Psoas muscle (tissue), 8 donors: ENCODE data around the gene PDLIM7. TPM values are rescaled to one million over a fixed set of nuclear protein-coding genes. Genes with fewer than 3 reads are reported as not detected.
"Not testable (repeated sequence)": the region's sequence is repeated elsewhere in the genome, so short reads cannot be mapped to it uniquely, and the experiment has no call there.

Experiments
- ATAC-seq, 4 donors: fragments of 200-7000 bp; cut with Tn5 transposase; one replicate each; pipeline ENCODE4 v1.9.1; 2020; ENCODE audit warnings: moderate library complexity in 3 of 4, mild to moderate bottlenecking in 2 of 4
- DNase-seq, 2 donors: peaks; one replicate each; pipeline ENCODE4 v3.0.0-alpha.2; 2020
- H3K27ac ChIP-seq: fragments of 200-600 bp; one replicate; pipeline ENCODE4 v1.8.0; 2022
- H3K27me3 ChIP-seq, 3 donors: fragments of 200-600 bp in 1 of 3; one replicate each; pipeline versions ENCODE4 v1.6.1 to v1.8.0; 2013 to 2022; ENCODE audit warnings: low read length in 2 of 3, mild to moderate bottlenecking in 2 of 3, moderate library complexity in 1 of 3; ENCODE audit not compliant: insufficient read depth in 3 of 3
- H3K36me3 ChIP-seq, 2 donors: fragments of 200-600 bp in 1 of 2; one replicate each; pipeline versions ENCODE4 v1.6.1 to v1.8.0; 2013 to 2022; ENCODE audit warnings: low read depth in 1 of 2, mild to moderate bottlenecking in 1 of 2, moderate library complexity in 1 of 2; ENCODE audit not compliant: insufficient read depth in 1 of 2
- H3K4me1 ChIP-seq: fragments of 200-600 bp; one replicate; pipeline ENCODE4 v1.8.0; 2022
- H3K4me3 ChIP-seq: fragments of 200-600 bp; one replicate; pipeline ENCODE4 v1.8.0; 2022; ENCODE audit warnings: mild to moderate bottlenecking
- H3K9me3 ChIP-seq: fragments of 200-600 bp; one replicate; pipeline ENCODE4 v1.8.0; 2022
- WGBS, 3 donors: extraction: QIAGEN DNeasy Blood & Tissue Kit; methylation state at CpG; one replicate each; pipeline versions ENCODE4 v1.1.6 to v1.1.7; 2013; 5-methylcytosine and 5-hydroxymethylcytosine counted together
- intact Hi-C, 2 donors: fragments of 100-400 bp; cut with DNase I; formaldehyde crosslinking; loops; one replicate each; pipeline versions ENCODE4 v1.11.0 to v1.14.2; 2022
- polyA plus RNA-seq, 3 donors: library from polyadenylated mRNA; stranded (reverse); fragments of 200-250 nt; gene quantifications; one replicate each; pipeline ENCODE4 v1.2.3, GENCODE V29; 2013
- total RNA-seq, 4 donors: library from RNA; stranded (reverse); fragmentation: NEBNext Ultra II Directional in 2 of 4; extraction: Animal tissue kit (Norgen Biotek cat#: 25700) in 2 of 4; gene quantifications; one replicate each; pipeline versions ENCODE4 v1.2.1 to v1.2.4, GENCODE V29; 2021 to 2023
- TF ChIP-seq, protein P1 (sequence below): fragments of 200-600 bp; IDR thresholded peaks from one replicate; pipeline ENCODE4 v1.8.0; 2022; ENCODE audit warnings: antibody characterized with exemption
- donor health status: healthy with polysubstance abuse.
- donor health status: DM: no; HTN: no; CAD: no; lungs with moderate emphysema.
- donor health status: Bipolar disorder and iron deficiency.
- donor health status: healthy.
- donor health status: DM: yes; HTN: yes; CAD: no.
- donor health status: DM: no; HTN: no; CAD: no.
- donor health status: DM: no; HTN: no; CAD: no.
- donor health status: DM: yes; HTN: yes; CAD: no.

Gene PDLIM7
- total and polyA plus RNA-seq, 7 donors = 134 to 254 (median 174) TPM

DNA sequence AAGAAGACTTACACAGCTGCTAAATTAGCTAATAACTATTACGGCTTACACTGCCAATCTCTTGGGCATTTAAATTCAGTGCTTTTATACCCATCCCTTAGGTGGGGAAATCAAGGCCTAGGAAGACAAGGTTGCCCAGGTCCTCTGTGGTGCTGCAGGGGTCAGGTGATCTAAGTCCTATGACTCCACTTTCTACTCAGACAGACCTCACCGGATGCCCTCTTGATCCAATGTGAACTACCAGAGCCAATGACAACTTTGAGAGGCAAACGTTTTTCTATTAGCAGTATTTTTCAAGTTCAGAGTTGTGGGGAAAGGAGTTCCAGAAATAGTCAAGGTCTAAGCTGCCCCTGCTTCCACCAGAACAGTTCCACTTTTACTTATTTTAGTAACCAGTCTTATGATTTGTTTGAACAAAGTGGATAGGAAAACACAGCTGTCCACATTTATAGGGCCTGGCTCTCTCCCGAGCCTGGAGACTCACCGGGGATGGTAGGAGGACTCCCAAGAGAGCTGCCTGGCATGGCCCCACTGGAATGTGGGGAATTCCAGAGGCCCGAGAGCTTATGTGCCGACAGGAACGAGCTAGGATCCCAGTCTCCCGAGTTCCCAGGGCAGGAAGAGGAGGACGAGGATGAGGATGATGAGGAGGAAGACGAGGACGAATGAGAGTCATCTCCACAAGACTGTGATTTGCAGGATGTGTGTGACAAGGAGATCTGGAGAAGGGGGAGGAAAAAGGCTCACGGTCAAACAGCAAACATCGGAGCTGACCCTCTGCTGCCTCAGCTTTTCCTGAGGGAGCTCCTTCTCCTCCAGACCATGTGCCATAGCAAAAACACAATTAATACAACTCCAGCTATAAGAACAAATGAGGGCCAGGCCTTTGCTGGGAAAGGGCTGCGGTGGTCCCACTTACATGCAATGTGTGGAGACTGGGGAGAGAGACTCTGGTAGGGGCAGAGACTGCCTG lies 40.3 kb upstream of the PDLIM7 start:
- Histone ChIP-seq H3K27me3 (no peaks in the 10 kb centered on the region), H3K4me3 (peak overlapping the region; percentile 16), H3K4me1 (peaks cover 85% of the 10 kb centered on the region), H3K9me3 (no peaks in the 10 kb centered on the region), H3K36me3 (peaks cover 4 to 54% of the 10 kb centered on the region in 2 donors), H3K27ac (peak overlapping the region; percentile 86)
- intact Hi-C loops = no loop called here
- DNase-seq = peak; percentile 53 to 73
- WGBS, 3 donors = 8 to 15% (median 11%) methylated on average over 15 of the region's 15 CpGs
- TF ChIP-seq, protein P1, sequence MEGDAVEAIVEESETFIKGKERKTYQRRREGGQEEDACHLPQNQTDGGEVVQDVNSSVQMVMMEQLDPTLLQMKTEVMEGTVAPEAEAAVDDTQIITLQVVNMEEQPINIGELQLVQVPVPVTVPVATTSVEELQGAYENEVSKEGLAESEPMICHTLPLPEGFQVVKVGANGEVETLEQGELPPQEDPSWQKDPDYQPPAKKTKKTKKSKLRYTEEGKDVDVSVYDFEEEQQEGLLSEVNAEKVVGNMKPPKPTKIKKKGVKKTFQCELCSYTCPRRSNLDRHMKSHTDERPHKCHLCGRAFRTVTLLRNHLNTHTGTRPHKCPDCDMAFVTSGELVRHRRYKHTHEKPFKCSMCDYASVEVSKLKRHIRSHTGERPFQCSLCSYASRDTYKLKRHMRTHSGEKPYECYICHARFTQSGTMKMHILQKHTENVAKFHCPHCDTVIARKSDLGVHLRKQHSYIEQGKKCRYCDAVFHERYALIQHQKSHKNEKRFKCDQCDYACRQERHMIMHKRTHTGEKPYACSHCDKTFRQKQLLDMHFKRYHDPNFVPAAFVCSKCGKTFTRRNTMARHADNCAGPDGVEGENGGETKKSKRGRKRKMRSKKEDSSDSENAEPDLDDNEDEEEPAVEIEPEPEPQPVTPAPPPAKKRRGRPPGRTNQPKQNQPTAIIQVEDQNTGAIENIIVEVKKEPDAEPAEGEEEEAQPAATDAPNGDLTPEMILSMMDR = no peak
- ATAC-seq = peak; percentile 44 to 65 (median 60)

DNA sequence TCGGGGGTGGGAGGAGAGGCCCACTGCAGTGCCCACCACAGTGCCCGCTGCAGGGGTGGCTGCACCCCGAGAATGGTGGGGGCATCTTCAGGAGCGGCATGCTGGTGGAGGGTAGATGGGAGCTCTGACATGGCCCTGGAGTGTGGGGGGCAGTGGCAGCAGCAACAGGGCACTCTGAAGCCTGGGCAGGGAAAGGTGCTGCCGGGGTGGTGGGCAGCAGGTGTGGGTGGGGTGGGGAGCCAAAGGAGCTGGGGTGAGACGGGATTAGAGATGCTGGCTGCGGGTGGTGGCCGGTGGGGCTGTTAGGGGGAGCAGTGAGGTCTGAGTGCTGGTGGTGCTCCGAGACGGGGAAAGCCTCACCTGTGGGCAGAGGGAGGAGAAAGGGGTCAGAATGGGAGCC lies 39.0 kb upstream of the PDLIM7 start:
- Histone ChIP-seq H3K4me1 (peaks cover 75% of the 10 kb centered on the region), H3K4me3 (no peak overlapping the region), H3K9me3 (no peaks in the 10 kb centered on the region), H3K27me3 (no peaks in the 10 kb centered on the region), H3K36me3 (peaks cover 2 to 62% of the 10 kb centered on the region in 2 donors), H3K27ac (peak overlapping the region; percentile 86)
- TF ChIP-seq, protein P1 = no peak
- DNase-seq (no peak), ATAC-seq (no peak)
- 86 to 88% (median 88%) methylated on average over 10 of the region's 10 CpGs for WGBS, 3 donors
- intact Hi-C loops = no loop called here

DNA sequence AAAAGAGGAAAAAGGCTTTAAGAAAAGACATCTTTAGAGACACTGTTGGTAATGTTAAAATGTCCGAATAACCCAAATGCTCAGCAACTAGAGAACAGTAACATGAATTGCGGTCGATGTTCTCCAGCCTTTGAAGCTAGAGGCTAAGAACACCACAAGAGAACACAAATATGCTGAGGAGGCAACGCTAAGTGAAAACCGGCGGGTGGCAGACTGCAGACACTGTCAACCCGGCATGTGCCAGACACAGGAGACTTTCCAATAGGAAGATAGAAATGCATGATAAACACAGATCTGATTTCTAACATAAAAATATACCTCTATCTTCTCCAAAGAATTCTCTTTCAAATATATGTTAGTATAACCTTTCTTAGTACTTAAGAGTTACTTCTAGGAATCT lies 37.7 kb upstream of the PDLIM7 start:
- intact Hi-C loops = no loop called here
- Histone ChIP-seq H3K36me3 (peaks cover 4 to 75% of the 10 kb centered on the region in 2 donors), H3K4me1 (peaks cover 64% of the 10 kb centered on the region)

DNA sequence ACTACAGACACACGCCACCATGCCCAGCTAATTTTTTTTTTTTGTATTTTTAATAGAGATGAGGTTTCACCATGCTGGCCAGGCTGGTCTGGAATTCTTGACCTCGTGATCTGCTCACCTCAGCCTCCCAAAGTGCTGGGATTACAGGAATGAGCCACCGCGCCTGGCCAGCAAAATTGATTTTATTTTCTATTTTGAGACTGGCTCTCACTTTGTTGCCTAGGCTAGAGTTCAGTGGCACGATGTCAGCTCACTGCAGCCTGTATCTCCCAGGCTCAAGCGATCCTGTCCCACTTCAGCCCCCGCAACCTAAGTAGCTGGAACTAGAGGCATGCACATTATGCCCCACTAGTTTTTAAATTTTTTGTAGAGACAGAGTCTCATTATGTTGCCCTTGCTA lies 37.0 kb upstream of the PDLIM7 start:
- H3K27me3 ChIP-seq, DNase-seq, intact Hi-C loops, H3K9me3 ChIP-seq, H3K4me3 ChIP-seq: not testable (repeated sequence)
- peaks cover 4 to 82% of the 10 kb centered on the region in 2 donors for H3K36me3 ChIP-seq
- ATAC-seq = peak in 1 of 4 donors; percentile 45
- H3K27ac ChIP-seq = peak overlapping the region; percentile 86
- peaks cover 57% of the 10 kb centered on the region for H3K4me1 ChIP-seq
- 20 to 61% (median 29%) methylated on average over 7 of the region's 7 CpGs for WGBS, 3 donors

More for the DNA sequence above, 37.7 kb upstream of the PDLIM7 start:
- Histone ChIP-seq H3K9me3 (no peaks in the 10 kb centered on the region), H3K27ac (peak overlapping the region; percentile 86), H3K27me3 (no peaks in the 10 kb centered on the region), H3K4me3 (no peak overlapping the region)
- TF ChIP-seq, protein P1 = no peak
- WGBS, 3 donors = 40 to 64% (median 44%) methylated on average over 7 of the region's 7 CpGs
- ATAC-seq = peak in 2 of 4 donors; percentile 25 to 40
- DNase-seq = no peak

DNA sequence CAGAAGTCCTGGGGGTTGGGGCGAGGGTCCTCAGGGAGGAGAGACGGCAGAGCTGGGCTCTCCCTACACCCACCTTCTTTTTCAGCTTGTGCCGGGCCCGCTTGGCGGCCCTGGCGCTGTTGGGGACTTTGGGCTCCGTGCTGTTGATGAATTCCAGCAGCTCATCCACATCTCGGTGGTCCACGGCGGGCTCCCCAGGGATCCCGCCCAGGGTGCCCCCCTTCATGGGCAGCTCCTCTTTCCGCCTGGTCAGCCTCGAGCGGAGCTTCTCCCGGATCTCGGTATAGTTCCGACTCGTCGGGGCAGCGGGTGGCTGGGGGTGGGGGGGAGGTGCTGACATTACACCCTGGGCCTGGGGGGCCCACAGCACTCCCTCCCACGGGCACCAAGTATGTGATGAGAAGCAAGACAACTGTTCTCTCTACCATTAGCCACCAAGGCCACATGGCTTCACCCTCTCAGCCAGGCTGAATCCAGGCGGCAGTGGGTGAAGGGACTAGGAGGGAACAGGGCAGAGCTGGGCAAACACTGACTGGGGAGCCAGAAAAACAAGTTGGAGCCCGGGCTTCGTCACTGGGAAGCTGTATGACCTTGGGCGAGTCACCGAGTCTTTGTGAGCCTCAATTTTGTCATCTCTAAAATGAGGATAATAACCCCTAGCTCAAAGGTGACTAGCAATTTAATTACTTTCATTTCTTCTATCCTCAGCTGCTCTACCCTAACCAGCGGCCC lies 34.0 kb upstream of the PDLIM7 start:
- no peak overlapping the region for H3K4me3 ChIP-seq
- WGBS, 3 donors = 85 to 91% (median 91%) methylated on average over 26 to 27 of the region's 27 CpGs
- DNase-seq (no peak), ATAC-seq (no peak)
- peak overlapping the region; percentile 41 for H3K27ac ChIP-seq
- peaks cover 30% of the 10 kb centered on the region for H3K4me1 ChIP-seq
- intact Hi-C loops = no loop called here
- H3K9me3 ChIP-seq = no peaks in the 10 kb centered on the region
- H3K36me3 ChIP-seq = peaks cover 10 to 95% of the 10 kb centered on the region in 2 donors
- H3K27me3 ChIP-seq = no peaks in the 10 kb centered on the region
- TF ChIP-seq, protein P1 = no peak
